ENCODE results near the gene APOB. TPM values are rescaled to one million over a fixed set of nuclear protein-coding genes. Genes with fewer than 3 reads are reported as not detected.

Gene APOB
- total and polyA plus RNA-seq, 2 of the 8 experiments (the other 6 are each of a cell fraction or from before 2014, with no cell fraction given): 0.15 to 0.61 TPM

DNA sequence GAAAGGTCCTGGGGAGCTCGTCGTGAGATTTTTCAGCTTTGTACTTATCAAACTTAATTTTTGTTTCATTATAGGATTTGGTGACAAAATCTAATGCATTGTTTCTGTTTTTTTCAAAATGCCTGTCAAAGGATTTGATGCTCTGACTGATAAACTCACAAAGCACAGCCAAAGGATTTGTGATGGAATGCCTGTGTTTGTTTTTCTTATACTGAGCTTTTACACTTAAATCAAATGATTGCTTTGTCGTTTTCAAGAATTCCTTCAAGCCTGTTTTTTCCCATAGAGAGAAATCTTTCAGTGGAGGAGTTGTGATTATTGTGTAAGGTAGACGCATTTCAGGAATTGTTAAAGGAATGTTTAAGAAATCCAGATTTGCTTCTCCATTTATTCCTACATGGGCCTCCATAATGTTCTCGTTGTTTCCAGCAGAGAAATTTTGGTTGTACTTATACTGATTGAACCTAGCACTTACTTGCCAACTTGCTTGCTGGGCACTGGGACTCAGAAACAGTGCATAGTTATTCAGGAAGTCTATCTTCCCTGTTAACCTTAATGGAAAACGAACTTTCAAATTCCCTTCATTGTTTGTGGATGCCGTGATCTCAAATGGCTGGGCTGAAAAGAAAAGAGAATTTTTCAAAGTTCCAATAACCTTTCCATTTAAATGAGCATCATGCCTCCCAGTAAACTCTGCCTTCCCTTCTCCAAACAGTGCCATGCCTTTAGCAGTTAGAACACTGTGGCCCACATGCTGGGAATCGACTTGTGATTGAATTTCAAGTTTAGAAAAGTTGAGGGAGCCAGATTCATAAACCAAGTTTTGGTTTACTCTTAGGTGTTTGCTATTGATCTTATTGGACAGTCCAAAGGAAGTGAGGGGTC is 36.5 kb downstream of the APOB start:
- no peaks in the 10 kb centered on the region for H3K79me2 ChIP-seq (ENCODE audit: control insufficient read depth in 1 of 2, insufficient read depth in 2 of 2, low read length in 2 of 2)
- H3K23ac ChIP-seq (ENCODE audit: insufficient read length): no peak overlapping the region
- POLR2A ChIA-PET (ENCODE audit: partially characterized antibody): no interaction called here
- H2AFZ ChIP-seq (ENCODE audit: low read length): no peak overlapping the region
- H4K91ac ChIP-seq (replicated peaks; ENCODE audit: insufficient read length, low read length): no peak overlapping the region
- 90% methylated on average over 8 of the region's 8 CpGs; no CpG with 5 or more reads in 1 of the 2 experiments for WGBS, 2 experiments (ENCODE audit: extremely low coverage in 1 of 2, insufficient coverage in 1 of 2, insufficient read length in 1 of 2, insufficient replicate concordance in 2 of 2, low coverage in 1 of 2, low lambda C conversion rate in 2 of 2, missing lambda C conversion rate in 1 of 2)
- H3K9ac ChIP-seq (replicated peaks in 1 of 4; ENCODE audit: extremely low read depth in 1 of 4, low read depth in 3 of 4, low read length in 3 of 4): no peak overlapping the region
- H2AK5ac ChIP-seq (ENCODE audit: low read depth, low read length): no peak overlapping the region
- no peak overlapping the region for H3K27ac ChIP-seq (ENCODE audit: low read depth, low read length)
- H3K56ac ChIP-seq (replicated peaks; ENCODE audit: insufficient read length, low read depth, low read length): no peak overlapping the region
- H4K20me1 ChIP-seq (replicated peaks in 1 of 2; ENCODE audit: control insufficient read depth in 1 of 2, insufficient read depth in 2 of 2, low read length in 2 of 2): no peaks in the 10 kb centered on the region
- H4K5ac ChIP-seq (ENCODE audit: insufficient read length, low read depth, low read length): no peak overlapping the region
- H2BK12ac ChIP-seq (ENCODE audit: low read depth, low read length): no peak overlapping the region
- no peaks in the 10 kb centered on the region; a peak in 2 of 4 replicates for H3K9me3 ChIP-seq (ENCODE audit: insufficient read depth in 2 of 2, low read depth in 1 of 2, low read length in 1 of 2)
- CTCF ChIA-PET (ENCODE audit: partially characterized antibody): interaction anchor here (0.7 to 1.3 kb wide), 2 partner anchors 110 to 1150 kb away, joined by 3 read pairs; no protein-coding TSS in a partner anchor
- no peaks in the 10 kb centered on the region; the same call in 1 of the 2 replicates for H3K23me2 ChIP-seq (ENCODE audit: low read depth, low read length)
- no peak overlapping the region for H2BK120ac ChIP-seq (replicated peaks; ENCODE audit: low read depth, low read length)
- DNase-seq (ENCODE audit: low read depth in 1 of 2, low spot score in 2 of 2) (no peak), FAIRE-seq (no peak)
- no peak overlapping the region for H3K4me2 ChIP-seq (ENCODE audit: insufficient read depth in 1 of 2, low read depth in 2 of 2, low read length in 2 of 2)
- H4K8ac ChIP-seq (ENCODE audit: extremely low read depth, insufficient read depth, low read length): no peak overlapping the region
- no peak overlapping the region for H3K14ac ChIP-seq (ENCODE audit: insufficient read length)
- H2BK5ac ChIP-seq (ENCODE audit: low read depth, low read length): no peak overlapping the region
- no peak overlapping the region for H3K18ac ChIP-seq (ENCODE audit: extremely low read depth, low read length)
- H2BK20ac ChIP-seq (ENCODE audit: low read length): no peak overlapping the region
- no peaks in the 10 kb centered on the region; a peak in 1 of 7 replicates for H3K27me3 ChIP-seq (replicated peaks in 1 of 4; ENCODE audit: control insufficient read depth in 3 of 4, extremely low read depth in 1 of 4, insufficient read depth in 3 of 4, low read length in 3 of 4)
- no peak overlapping the region for H3K4ac ChIP-seq (replicated peaks; ENCODE audit: insufficient read length, low read depth, low read length)
- H3K36me3 ChIP-seq (ENCODE audit: control insufficient read depth in 2 of 4, insufficient read depth in 4 of 4, low read length in 3 of 4): no peaks in the 10 kb centered on the region
- no peak overlapping the region for H2BK15ac ChIP-seq (ENCODE audit: low read length)
- no peak overlapping the region for H3K4me3 ChIP-seq (ENCODE audit: extremely low read depth in 1 of 4, insufficient read depth in 2 of 4, low read depth in 3 of 4, low read length in 4 of 4)
- no peaks in the 10 kb centered on the region for H3K79me1 ChIP-seq (ENCODE audit: low read depth, low read length)
- H3K4me1 ChIP-seq (replicated peaks in 1 of 4; ENCODE audit: control insufficient read depth in 3 of 4, insufficient read depth in 4 of 4, low read length in 3 of 4): no peaks in the 10 kb centered on the region
- TF ChIP-seq, protein P1, sequence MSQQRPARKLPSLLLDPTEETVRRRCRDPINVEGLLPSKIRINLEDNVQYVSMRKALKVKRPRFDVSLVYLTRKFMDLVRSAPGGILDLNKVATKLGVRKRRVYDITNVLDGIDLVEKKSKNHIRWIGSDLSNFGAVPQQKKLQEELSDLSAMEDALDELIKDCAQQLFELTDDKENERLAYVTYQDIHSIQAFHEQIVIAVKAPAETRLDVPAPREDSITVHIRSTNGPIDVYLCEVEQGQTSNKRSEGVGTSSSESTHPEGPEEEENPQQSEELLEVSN (IDR thresholded peaks at IDR 0.05): no peak
- no peak for TF ChIP-seq ASH2L (IDR thresholded peaks at IDR 0.05; ENCODE audit: low read length)
- no peak for TF ChIP-seq CREB1 (IDR thresholded peaks at IDR 0.05)
- TF ChIP-seq SIX5 (IDR thresholded peaks at IDR 0.05; ENCODE audit: low read depth, low read length): no peak
- TF ChIP-seq, protein P2, sequence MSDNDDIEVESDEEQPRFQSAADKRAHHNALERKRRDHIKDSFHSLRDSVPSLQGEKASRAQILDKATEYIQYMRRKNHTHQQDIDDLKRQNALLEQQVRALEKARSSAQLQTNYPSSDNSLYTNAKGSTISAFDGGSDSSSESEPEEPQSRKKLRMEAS (IDR thresholded peaks at IDR 0.05): no peak
- TF ChIP-seq SIN3A (conservative IDR thresholded peaks at IDR 0.05 in 1 of 2, IDR thresholded peaks at IDR 0.05 in 1 of 2; ENCODE audit: low read depth in 1 of 2, low read length in 2 of 2): no peak
- TF ChIP-seq KDM4A (IDR thresholded peaks at IDR 0.05; ENCODE audit: low read depth, low read length, severe bottlenecking): no peak
- no peak for TF ChIP-seq NRF1 (IDR thresholded peaks at IDR 0.05; ENCODE audit: low read depth, low read length)
- TF ChIP-seq TAF1 (IDR thresholded peaks at IDR 0.05; ENCODE audit: low read depth, low read length): no peak
- TF ChIP-seq SRF (IDR thresholded peaks at IDR 0.05; ENCODE audit: low read depth, low read length): no peak
- no peak for TF ChIP-seq YY1 (IDR thresholded peaks at IDR 0.05; ENCODE audit: low read depth, low read length)
- TF ChIP-seq BRCA1 (IDR thresholded peaks at IDR 0.05; ENCODE audit: low read depth, low read length): no peak
- no peak for TF ChIP-seq SP2 (IDR thresholded peaks at IDR 0.05; ENCODE audit: low read length)

Measured in H1 (cell line).